NCI-H446 treated with DMSO at 0.1 percent for 48 hours (cell line): Measurements from ENCODE around the gene CADM1.

Experiments
- DNase-seq: peaks from one replicate; lab custom pipeline; 2025; lab: John Stamatoyannopoulos, UW

CADM1 gene

DNA sequence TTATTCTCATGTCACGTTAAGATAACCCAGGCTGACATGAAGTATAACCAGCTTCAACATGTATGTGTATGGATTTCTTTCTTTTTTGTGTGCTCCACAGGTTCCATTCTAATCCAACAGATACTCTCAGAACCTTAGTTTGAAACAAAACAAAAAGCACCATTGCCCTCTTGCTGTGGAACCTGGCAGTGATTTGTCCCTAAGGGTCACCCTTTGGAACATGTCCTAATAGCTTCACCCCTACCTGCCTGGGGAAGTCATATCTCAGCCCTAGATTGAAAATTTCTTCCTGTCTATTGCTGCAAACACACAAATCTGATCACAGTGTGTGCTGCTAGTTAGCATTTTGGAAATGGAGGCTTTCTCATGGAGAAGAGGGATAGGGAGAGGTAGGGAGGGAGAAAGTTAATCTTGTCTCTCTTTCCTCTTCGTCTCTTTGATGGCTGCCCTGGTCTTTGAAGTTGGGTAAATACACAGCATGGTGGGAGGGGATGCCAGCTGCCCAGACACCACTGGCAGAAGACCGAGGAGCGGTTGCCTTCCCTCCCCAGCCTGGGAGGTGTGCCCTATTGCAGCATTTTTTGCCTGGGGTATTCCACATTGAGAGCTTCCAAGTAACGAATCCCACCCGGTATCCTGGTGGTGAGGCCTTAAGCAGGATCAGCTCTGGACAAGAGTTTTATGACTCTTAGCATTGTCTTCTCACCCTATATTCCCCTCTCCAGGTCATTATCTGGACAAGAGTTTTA, 11.6 kb upstream of the CADM1 start:
- DNase-seq: no peak

DNA sequence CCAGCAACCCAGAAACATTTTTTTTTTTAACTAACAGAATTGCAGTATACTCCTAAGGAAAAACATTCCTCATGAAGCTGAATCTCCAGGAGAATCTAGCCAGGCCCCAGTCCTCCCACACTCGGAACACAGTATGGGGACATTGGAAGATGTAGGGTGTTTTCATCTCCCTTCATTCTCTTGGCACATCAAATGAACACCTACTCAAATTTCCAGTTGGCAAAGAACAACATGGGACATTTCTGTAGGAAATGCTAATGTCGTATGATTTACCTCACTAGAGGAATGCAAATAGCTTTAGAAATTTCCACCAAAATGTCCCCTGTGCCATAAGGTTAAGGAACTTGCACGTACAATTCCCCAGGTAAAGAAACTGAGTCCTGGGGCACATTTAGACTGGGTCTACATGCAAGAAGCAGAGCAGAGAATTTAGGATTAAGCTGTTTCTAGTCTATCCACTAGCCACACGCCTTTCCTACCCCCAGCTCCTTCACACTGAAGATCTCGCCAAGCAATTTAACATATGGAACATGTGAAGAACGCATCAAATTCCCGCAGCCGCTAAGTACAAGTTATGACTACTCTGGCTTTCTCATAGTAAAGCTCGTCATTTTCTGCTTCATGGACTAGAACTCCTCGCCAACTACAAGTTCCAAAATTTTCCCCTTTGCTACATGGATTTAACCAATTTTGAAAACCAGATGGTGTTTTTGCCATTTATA, 2.9 kb upstream of the CADM1 start:
- DNase-seq: no peak

DNA sequence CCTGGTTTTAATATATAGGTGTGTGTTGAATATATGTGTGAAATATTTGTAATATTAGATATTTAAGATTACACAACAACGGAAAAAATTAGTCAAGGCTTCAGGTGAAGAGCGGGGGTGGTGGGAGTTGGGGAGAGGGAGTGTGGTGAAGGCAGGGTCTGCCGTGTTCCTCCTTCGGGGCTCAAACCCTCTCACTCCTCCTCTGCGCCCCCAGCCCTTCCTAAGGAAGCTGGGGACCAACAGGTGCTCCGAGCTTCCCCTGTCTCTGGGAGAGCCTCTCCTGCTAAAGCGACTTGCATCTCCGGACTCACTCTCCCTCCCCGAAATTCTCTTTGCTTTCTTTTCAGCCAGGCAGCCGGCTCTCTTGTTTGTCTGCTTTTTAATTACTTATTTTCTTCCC, 960 bp upstream of the CADM1 start:
- DNase-seq: no peak

DNA sequence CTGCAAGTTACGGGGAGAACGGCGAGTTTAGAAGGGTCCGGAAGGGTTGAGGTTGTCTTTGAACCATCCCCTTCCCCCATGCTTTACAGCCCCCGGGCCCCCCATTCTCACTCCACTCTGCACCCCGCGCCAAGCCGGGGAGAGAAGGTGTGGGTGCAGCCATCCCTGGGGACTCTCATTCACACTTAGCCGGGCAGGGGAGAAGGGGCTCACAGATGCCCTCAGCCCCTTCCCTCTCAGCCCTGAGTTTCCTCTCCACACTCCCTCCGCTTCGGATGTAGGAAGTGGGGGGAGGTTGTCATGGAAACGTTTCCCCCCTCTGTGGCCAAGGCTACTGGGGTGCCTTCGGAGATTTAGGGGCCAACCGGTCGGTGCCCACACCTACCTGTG, 334 bp downstream of the CADM1 start:
- no peak for DNase-seq

DNA sequence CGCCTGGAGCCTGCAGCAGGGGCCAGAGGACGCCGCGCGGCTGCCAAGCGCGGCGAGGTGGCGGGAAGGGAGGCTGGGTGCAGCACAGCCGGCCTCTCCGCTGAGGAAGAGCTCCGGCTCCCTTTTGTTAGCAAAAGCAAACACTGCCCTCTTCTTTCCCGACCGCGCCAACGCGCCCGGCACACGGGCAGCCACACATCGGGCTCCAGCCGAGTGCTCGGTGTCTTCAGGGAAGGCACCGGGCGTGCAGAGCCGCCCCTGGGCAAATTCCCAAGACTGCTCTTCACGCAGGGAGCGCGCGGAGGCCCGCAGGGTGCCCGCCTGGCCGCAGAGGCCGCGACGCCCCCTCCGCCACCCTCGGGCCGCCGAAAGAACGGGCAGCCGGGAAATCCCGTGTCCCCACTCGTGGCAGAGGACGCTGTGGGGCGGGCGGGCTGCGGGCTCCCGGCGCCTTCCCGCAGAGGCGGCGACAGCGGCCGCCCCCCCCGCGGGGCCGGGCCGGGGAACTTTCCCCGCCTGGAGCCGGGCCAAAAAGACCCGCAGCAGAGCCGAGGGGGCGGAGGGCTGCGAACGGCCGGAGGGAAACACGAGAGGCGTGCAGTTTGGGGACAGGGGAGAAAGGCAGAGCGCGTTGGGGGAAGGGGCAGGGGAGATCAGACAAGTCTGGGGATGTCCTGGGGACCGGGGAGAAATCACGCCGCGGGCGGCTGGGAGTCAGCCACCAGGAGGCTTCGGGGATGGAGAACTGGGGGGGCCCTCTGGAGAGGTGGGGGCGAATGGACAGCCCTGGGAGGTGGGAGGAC, 931 bp downstream of the CADM1 start:
- DNase-seq: peak; percentile 72

DNA sequence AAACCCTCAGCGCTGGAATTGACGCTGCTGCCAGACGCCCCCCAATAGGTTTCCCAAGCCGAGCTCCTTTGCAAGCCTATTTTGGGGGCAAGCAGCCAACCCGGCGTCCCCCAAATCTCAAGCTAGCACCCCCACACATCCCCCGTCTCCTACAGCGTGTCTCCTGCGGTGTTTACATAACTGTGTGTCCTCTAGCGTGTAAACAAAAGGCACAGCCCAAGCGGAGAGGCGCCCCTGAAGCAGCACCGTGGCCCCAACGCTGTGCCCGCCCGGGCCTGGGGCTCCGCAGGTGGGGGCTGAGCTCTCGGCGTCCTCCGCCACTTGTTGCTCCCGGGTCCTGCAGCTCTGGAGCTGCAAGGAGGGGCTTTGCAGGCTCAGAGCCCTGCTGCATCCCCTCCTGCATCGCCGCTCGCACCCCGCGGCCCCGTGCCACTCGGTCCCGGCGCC, 1.6 kb downstream of the CADM1 start:
- DNase-seq: no peak

DNA sequence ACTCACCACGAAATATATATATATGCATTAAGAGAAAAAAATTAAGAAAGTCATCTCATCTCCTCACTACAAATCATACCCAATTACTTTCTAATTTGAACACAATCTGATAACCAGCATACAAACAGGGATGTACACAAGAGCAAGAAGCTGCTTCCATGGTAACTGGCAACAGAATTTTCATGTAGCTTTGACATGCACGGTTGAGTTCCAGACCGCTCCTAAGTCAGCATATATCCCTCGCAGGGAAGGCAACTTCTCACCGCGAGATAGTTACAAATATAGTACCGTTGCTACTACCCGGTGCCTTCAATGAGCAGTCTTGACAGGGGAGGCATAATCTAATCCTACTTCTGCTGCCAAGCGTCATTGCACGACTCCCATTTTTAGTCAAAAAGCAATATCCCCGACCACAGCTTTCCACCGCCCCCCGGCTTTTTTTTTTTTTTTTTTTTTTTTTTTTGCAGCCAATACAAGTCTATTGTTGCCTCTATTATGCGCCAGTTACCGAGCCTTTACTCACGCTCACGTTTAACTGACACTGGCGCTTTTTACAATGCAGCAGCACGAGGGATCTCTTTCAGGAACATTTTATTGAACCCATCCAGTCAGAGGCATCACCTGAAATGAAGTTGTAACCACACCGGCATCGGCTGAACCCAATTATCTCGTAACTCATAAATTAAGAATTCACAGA, 2.2 kb downstream of the CADM1 start:
- DNase-seq: peak; percentile 23

DNA sequence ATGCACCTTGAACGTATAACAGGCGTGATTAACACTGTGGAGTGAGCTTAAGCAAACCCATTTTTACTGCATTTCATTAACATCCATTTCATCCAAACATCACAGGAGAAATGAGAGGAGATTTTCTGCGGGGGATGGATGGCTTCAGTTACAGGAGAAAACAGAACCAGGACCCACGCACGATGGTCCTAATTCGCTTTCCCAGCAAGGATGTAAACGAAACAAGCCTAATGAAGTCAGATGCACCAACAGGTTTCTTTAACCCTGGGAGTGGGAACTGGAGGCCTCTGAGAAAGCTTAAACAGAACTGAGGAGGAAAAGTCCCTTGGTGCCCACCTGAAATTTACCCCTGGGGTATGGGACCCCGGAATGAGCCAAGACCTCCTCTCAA, 2.7 kb downstream of the CADM1 start:
- DNase-seq: no peak

DNA sequence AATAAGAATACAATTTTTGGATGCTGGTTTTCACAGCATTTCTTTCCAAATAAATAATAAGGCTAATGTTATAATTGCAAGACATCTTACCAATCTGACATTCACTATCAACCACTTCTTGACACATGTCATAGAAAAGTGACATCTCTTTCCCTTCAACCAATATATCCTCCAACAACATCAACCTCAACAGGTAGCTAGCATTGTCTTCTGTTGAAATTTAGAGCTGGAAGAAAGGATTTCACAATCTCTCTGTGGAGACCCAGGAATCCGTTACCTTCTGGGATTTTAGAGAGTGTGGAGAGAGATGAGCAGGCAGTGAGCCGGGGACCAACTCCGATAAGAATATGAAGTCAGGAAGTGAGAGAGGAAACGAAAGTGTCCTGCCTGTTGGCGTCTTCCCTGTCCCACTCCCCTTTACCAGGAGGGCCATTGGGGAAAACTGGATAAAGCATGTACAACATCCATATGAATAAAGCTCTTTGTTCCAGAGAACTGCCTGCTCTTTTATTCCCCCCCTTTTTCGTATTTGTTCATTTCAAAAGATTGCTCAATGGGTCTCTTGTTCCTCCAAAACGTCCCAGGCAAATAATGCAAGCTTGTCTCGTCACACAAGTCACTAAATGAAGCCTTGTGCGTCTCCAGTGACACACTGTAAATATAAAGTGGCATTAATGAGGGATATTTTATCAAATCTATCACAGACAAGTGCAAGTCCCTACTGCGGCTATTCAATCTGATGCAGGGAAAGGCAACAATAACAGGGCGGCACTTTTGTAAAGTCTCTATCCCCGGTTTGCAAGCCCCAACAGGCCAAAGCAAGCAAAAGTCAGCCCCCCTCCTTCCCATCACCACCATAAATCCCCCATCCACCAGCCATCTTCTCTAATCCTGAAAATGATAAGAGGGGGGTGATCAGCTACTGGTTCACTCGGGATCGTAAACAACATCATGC, 3.4 kb downstream of the CADM1 start:
- DNase-seq: no peak

DNA sequence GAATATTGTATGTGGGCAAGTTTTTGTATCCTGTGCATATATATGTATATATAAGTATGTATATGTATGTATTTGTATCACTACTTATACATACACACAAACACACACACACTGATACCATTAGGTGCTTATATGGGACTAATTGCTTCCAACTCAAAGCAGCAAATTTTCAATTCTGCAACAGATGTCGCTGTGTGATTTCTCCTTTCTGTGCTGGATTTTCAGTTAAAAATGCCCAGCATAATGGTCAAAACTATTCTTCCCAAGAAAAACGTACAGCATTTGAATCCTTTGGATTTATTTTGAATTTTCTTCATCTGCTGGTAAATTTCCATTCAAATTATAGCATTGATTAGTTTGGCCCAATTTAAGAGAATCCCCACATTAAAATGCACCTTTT, 4.3 kb downstream of the CADM1 start:
- DNase-seq: no peak

DNA sequence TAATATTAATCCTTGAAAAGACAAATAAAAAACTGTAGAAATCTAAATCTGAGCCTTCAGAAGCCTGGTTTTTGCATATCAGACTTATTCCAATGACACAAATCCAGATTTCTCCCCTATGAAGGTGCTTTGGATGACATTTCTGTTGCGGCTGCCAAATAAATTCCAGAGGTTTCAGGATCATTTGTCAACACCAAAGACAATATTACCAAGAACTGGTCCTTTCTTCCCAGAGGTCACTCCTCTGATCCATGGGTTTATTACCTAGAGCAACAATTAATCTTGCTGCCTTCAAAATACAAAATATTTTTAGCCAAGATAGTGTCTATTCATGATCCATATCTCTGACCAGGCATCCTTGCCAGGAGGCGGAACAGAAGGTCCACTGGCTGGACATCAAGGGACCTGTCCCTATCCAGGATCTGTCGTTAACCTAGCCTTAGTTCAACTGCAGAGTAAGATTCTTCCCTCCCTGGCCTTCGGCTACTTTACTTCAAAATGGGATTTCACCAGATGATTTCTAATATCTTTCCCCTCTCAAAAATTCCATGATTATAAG, 4.9 kb downstream of the CADM1 start:
- DNase-seq: no peak

DNA sequence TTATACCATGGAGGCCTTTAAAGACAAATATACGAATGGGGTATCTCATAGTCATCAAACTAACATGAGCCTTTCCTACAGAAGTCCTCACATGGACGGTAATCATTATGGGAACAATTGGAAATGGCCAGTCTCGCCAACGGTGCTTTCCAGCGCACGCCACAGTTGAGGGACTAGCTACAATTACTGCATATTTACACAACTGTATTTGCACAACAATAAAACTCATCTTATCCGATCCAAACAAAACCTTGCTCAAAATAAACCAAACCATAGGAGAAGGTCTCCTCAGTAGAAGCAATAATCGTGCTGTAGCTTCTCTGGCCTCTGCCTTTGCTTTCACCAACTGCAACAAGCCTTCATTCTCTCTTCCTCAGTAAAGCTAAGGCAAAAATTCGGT, 5.9 kb downstream of the CADM1 start:
- DNase-seq: no peak

DNA sequence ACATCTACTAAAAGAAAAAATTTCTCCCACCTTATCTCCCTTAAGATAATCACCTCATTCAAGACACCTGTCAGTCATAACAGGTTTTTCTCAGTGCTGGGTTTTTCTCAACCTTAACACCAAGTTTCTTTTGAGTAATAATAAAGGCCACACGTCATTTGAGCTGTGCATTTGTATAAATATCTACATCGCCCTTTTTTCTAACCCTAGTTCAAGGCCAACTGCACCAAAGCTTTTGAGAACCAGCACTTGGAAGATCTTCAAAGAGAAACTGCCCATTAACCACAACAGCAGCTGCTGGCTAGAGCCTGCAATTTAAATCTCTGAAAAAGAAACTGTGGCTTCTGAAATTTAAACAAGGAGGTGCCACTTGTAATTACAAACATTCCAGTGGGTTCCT, 6.9 kb downstream of the CADM1 start:
- DNase-seq: no peak

DNA sequence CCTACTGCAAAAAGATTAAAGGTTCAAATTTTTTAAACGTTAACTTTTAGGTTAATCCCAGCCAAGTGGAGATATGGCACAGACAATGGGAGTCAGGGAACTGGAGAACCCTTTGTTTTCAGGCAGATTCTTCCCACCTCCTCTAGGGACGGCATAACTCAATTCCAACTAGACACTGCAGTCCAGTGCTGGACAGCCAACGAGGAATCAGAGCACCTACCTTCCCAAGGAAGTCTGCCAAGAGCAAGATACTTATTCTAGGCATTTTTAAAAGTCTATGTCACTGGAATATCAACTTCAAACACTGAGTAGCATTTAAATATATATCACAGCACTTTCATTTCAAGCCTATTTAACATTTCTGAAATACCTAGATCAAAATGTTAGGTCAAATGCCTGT, 7.3 kb downstream of the CADM1 start:
- DNase-seq: no peak

DNA sequence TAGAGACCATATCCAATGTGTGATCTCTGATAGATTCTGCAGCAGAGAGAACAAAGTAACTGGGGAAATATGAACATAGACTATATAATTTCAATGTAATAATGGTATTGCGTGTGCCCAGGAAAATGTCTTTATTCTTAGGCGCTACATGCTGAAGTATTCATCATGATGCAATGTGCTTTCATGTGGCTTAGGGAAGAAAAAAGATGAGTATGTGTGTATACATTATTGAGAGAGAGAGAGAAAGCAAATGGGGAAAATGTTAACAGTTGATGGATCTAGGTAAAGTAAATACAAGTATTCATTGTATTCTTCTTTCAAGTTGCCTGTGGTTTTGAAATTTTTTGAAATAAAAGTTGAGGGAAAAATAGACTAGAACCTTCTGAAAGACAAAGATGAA, 10.3 kb downstream of the CADM1 start:
- DNase-seq: no peak

DNA sequence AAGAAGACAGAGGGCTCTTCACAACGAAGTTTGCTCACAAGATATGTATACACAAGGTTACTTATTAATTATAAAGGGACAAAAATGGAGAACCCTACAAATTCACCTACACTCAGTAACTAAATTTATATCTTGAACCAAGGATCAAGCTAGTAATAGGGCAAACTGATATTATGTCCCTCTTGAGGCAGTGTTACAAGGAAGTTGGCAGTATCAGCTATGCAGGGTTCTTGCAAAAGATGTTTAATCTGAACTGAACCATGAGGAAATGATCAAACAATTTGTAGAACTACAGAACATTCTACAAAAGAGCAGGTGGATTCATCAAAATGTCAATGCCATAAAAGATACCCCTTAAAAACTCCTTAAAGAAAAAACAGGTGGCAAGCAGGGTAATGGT, 10.7 kb downstream of the CADM1 start:
- no peak for DNase-seq

DNA sequence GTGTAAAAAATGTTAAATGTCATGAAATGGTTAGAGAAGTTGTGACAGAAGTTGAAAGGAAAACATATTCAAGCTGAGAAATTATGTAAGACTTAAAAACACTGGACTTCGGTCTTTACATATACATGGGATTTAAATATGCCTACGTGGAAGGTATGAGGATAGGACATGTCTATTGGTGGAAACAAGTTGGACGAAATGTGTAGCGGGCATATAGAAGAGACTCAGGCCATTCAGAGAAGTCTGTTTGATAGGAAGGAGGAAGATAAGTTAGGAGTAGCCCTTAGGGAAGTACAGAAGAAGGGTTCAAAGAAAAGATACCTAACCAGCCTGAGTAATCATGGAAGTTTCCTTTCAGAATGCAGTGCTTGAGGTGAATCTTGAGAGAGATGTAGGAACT, 14.7 kb downstream of the CADM1 start:
- no peak for DNase-seq

DNA sequence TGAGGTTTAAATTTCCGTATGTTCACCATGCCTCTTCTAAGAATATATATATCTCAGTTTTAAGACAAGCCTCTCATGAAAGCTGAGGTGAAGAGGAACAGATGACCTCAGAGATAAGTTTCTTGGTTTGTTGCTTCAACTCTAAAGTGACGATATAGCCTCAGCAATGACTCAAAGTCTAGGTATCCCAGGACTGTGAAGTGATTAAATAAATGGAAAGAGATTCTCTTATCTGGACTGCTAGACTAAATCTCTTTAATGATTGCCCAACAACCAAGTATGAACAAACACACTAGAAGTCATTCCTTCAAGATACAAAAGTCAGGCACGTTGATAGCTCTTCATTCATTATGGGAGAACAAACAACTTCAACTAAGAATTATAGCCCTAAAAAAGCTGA, 15.3 kb downstream of the CADM1 start:
- DNase-seq: no peak

DNA sequence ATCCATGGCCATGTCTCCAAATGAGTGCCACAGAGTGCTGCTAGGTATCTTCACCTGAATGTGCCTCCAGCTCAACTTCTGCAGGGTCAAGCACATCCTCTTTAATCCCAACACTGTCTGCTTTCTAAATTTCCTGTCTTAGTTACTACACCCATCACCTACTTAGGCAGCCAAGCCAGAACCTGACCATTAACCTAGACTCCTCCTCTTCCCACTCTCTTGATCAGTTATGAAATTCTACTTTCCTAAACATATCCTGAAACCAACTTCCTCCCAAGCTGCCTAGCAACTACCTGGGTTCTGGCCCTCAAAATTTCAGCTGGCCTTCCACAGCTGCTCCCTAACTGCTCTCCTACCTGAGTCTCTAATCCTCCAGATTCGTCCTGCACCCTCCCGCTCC, 22.7 kb downstream of the CADM1 start:
- no peak for DNase-seq

DNA sequence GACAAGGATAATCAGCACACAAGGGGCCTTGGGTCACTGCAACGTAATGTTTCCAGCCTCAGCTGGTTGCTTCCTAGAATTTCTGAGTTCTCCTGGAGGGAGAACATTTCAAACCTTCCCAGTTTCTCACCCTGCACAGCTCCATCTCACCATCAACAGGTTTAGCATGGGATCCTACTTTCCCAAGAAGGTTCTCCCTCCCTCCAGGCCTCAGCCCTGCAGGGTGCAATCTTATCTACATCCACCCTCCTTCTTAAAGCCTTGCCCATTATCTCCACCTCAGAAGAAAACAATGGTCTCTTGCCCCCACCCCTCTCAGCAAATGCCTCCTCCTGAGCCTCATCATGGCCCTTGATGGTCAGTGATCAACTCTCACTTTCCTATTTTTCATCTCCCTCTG, 23.6 kb downstream of the CADM1 start:
- no peak for DNase-seq

DNA sequence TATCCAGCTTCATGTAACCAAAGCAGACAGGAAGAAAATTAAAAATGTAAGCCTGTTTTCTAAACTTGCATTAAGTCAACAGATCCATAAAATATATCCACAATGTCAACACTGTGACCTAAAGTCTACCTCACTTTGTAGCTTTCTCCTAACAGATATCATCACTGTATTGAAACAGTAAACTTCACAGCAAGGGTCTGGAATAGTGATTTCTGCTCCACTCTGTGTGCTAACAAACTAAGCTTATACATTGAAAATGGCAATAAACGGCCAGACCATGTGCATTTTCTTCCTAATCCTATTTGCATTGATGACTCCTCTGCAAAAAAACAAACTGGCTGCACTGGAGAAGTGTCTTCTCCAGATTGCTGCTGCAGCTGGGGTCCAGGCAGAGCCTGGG, 26.8 kb downstream of the CADM1 start:
- no peak for DNase-seq
